ENCODE measurements around the gene PRKCB. TPM values are rescaled to one million over a fixed set of nuclear protein-coding genes. Genes with fewer than 3 reads are reported as not detected.

The PRKCB gene
- total RNA-seq, 2 experiments from 2014 or later: 75.8 to 82.6 TPM

- Mint-ChIP-seq H3K4me3 (peak overlapping the region; percentile 19), H3K27me3 (no peaks in the 10 kb centered on the region), H3K4me1 (peaks cover 29% of the 10 kb centered on the region), H3K36me3 (peaks cover 6% of the 10 kb centered on the region), H3K27ac (peak overlapping the region; percentile 86), H3K9me3 (peaks cover 15% of the 10 kb centered on the region)
- no peak for DNase-seq
Observed at GRCh38 chr16:23827057-23827456, 8.7 kb upstream of the PRKCB start.

- Mint-ChIP-seq H3K9me3 (peaks cover 15% of the 10 kb centered on the region), H3K36me3 (peaks cover 6% of the 10 kb centered on the region), H3K27ac (no peak overlapping the region), H3K4me1 (peaks cover 30% of the 10 kb centered on the region), H3K4me3 (no peak overlapping the region), H3K27me3 (no peaks in the 10 kb centered on the region)
- no peak for DNase-seq
Observed at GRCh38 chr16:23829454-23829853, 6.3 kb upstream of the PRKCB start.

- H3K4me3 Mint-ChIP-seq: no peak overlapping the region
- peaks cover 15% of the 10 kb centered on the region for H3K9me3 Mint-ChIP-seq
- H3K27ac Mint-ChIP-seq: no peak overlapping the region
- H3K4me1 Mint-ChIP-seq: peaks cover 35% of the 10 kb centered on the region
- H3K27me3 Mint-ChIP-seq: no peaks in the 10 kb centered on the region
- no peak for DNase-seq
- H3K36me3 Mint-ChIP-seq: peaks cover 6% of the 10 kb centered on the region
Observed at GRCh38 chr16:23830276-23830675, 5.5 kb upstream of the PRKCB start.

- H3K36me3 Mint-ChIP-seq: peaks cover 17% of the 10 kb centered on the region
- H3K27ac Mint-ChIP-seq: no peak overlapping the region
- peaks cover 29% of the 10 kb centered on the region for H3K4me1 Mint-ChIP-seq
- no peaks in the 10 kb centered on the region for H3K27me3 Mint-ChIP-seq
- H3K9me3 Mint-ChIP-seq: peaks cover 15% of the 10 kb centered on the region
- H3K4me3 Mint-ChIP-seq: no peak overlapping the region
- DNase-seq: no peak
Observed at GRCh38 chr16:23832882-23833281, 2.9 kb upstream of the PRKCB start.

GRCh38 chr16:23833504-23833903, 2.3 kb upstream of the PRKCB start:
- no peak overlapping the region for H3K27ac Mint-ChIP-seq
- no peak for DNase-seq
- peaks cover 21% of the 10 kb centered on the region for H3K36me3 Mint-ChIP-seq
- H3K9me3 Mint-ChIP-seq: peaks cover 15% of the 10 kb centered on the region
- no peak overlapping the region for H3K4me3 Mint-ChIP-seq
- peaks cover 35% of the 10 kb centered on the region for H3K4me1 Mint-ChIP-seq
- no peaks in the 10 kb centered on the region for H3K27me3 Mint-ChIP-seq

GRCh38 chr16:23833960-23834685, 1.7 kb upstream of the PRKCB start:
- H3K4me3 Mint-ChIP-seq: no peak overlapping the region

GRCh38 chr16:23836078-23836403, 258 bp downstream of the PRKCB start:
- no peak overlapping the region for H3K27ac Mint-ChIP-seq
- no peak for DNase-seq

More at GRCh38 chr16:23833960-23834685, 1.7 kb upstream of the PRKCB start:
- no peak overlapping the region for H3K27ac Mint-ChIP-seq
- DNase-seq: no peak
- peaks cover 41% of the 10 kb centered on the region for H3K4me1 Mint-ChIP-seq
- H3K27me3 Mint-ChIP-seq: no peaks in the 10 kb centered on the region
- peaks cover 15% of the 10 kb centered on the region for H3K9me3 Mint-ChIP-seq
- peaks cover 26% of the 10 kb centered on the region for H3K36me3 Mint-ChIP-seq

GRCh38 chr16:23836404-23837311, 875 bp downstream of the PRKCB start:
- Mint-ChIP-seq H3K36me3 (peaks cover 33% of the 10 kb centered on the region), H3K9me3 (no peaks in the 10 kb centered on the region), H3K27ac (peak overlapping the region; percentile 84), H3K4me3 (peak overlapping the region; percentile 94), H3K27me3 (no peaks in the 10 kb centered on the region), H3K4me1 (peaks cover 55% of the 10 kb centered on the region)
- DNase-seq: peak; percentile 69

More at GRCh38 chr16:23836078-23836403, 258 bp downstream of the PRKCB start:
- H3K9me3 Mint-ChIP-seq: peaks cover 1% of the 10 kb centered on the region
- H3K27me3 Mint-ChIP-seq: no peaks in the 10 kb centered on the region
- H3K4me3 Mint-ChIP-seq: peak overlapping the region; percentile 94
- H3K4me1 Mint-ChIP-seq: peaks cover 55% of the 10 kb centered on the region
- peaks cover 35% of the 10 kb centered on the region for H3K36me3 Mint-ChIP-seq

- H3K9me3 Mint-ChIP-seq: peaks cover 3% of the 10 kb centered on the region
- peaks cover 37% of the 10 kb centered on the region for H3K36me3 Mint-ChIP-seq
- H3K27ac Mint-ChIP-seq: peak overlapping the region; percentile 84
- DNase-seq: no peak
- H3K4me1 Mint-ChIP-seq: peaks cover 62% of the 10 kb centered on the region
- no peaks in the 10 kb centered on the region for H3K27me3 Mint-ChIP-seq
- H3K4me3 Mint-ChIP-seq: peak overlapping the region; percentile 94
Observed at GRCh38 chr16:23837553-23838308, 1.9 kb downstream of the PRKCB start.

- Mint-ChIP-seq H3K27ac (peak overlapping the region; percentile 32), H3K36me3 (peaks cover 40% of the 10 kb centered on the region), H3K4me3 (peak overlapping the region; percentile 94), H3K27me3 (no peaks in the 10 kb centered on the region), H3K9me3 (peaks cover 3% of the 10 kb centered on the region), H3K4me1 (peaks cover 69% of the 10 kb centered on the region)
- no peak for DNase-seq
Observed at GRCh38 chr16:23838485-23839142, 2.8 kb downstream of the PRKCB start.

- peaks cover 3% of the 10 kb centered on the region for H3K9me3 Mint-ChIP-seq
- no peak for DNase-seq
- peak overlapping the region; percentile 40 for H3K4me3 Mint-ChIP-seq
- peaks cover 66% of the 10 kb centered on the region for H3K4me1 Mint-ChIP-seq
- no peaks in the 10 kb centered on the region for H3K27me3 Mint-ChIP-seq
- peaks cover 55% of the 10 kb centered on the region for H3K36me3 Mint-ChIP-seq
- peak overlapping the region; percentile 90 for H3K27ac Mint-ChIP-seq
Observed at GRCh38 chr16:23840310-23840709, 4.5 kb downstream of the PRKCB start.

- H3K4me3 Mint-ChIP-seq: no peak overlapping the region
- peaks cover 56% of the 10 kb centered on the region for H3K36me3 Mint-ChIP-seq
- H3K27me3 Mint-ChIP-seq: no peaks in the 10 kb centered on the region
- DNase-seq: peak; percentile 49
- H3K27ac Mint-ChIP-seq: peak overlapping the region; percentile 92
- peaks cover 76% of the 10 kb centered on the region for H3K4me1 Mint-ChIP-seq
- H3K9me3 Mint-ChIP-seq: peaks cover 4% of the 10 kb centered on the region
Observed at GRCh38 chr16:23842137-23842600, 6.4 kb downstream of the PRKCB start.

- H3K4me1 Mint-ChIP-seq: peaks cover 77% of the 10 kb centered on the region
- peak overlapping the region; percentile 92 for H3K27ac Mint-ChIP-seq
- peaks cover 59% of the 10 kb centered on the region for H3K36me3 Mint-ChIP-seq
- H3K27me3 Mint-ChIP-seq: no peaks in the 10 kb centered on the region
- H3K4me3 Mint-ChIP-seq: peak overlapping the region; percentile 33
- DNase-seq: no peak
- peaks cover 6% of the 10 kb centered on the region for H3K9me3 Mint-ChIP-seq
Observed at GRCh38 chr16:23843143-23843542, 7.4 kb downstream of the PRKCB start.

- peaks cover 82% of the 10 kb centered on the region for H3K4me1 Mint-ChIP-seq
- H3K27ac Mint-ChIP-seq: peak overlapping the region; percentile 57
- peaks cover 18% of the 10 kb centered on the region for H3K9me3 Mint-ChIP-seq
- H3K36me3 Mint-ChIP-seq: peaks cover 70% of the 10 kb centered on the region
- H3K27me3 Mint-ChIP-seq: no peaks in the 10 kb centered on the region
- DNase-seq: no peak
- H3K4me3 Mint-ChIP-seq: no peak overlapping the region
Observed at GRCh38 chr16:23847251-23847650, 11.5 kb downstream of the PRKCB start.
